ENCODE data around the gene DLG1. TPM values are rescaled to one million over a fixed set of nuclear protein-coding genes. Genes with fewer than 3 reads are reported as not detected.

DLG1 gene
- total RNA-seq, 2 experiments from 2014 or later, result 72.2 to 81.6 TPM

- Mint-ChIP-seq H3K4me1 (peaks cover 15% of the 10 kb centered on the region), H3K27me3 (peaks cover 6% of the 10 kb centered on the region), H3K4me3 (no peak overlapping the region), H3K36me3 (ENCODE audit: low read depth) (no peaks in the 10 kb centered on the region), H3K27ac (no peak overlapping the region), H3K9me3 (no peaks in the 10 kb centered on the region)
- ChIA-PET POLR2A (no interaction called here), CTCF (interaction anchor here (0.6 to 4.0 kb wide), 5 partner anchors 8 to 165 kb away, joined by 3 to 26 read pairs (median 3); partner anchors contain the start of gene MELTF)
- no peak for DNase-seq
Observed at GRCh38 chr3:197021729-197022404, 276.5 kb downstream of the DLG1 start.

- POLR2A ChIA-PET, result no interaction called here
- Mint-ChIP-seq H3K4me3 (no peak overlapping the region), H3K36me3 (ENCODE audit: low read depth) (no peaks in the 10 kb centered on the region), H3K27ac (no peak overlapping the region), H3K27me3 (peaks cover 6% of the 10 kb centered on the region), H3K9me3 (no peaks in the 10 kb centered on the region), H3K4me1 (peaks cover 15% of the 10 kb centered on the region)
- no peak for DNase-seq
- CTCF ChIA-PET, result interaction anchor here (0.6 to 4.0 kb wide), 4 partner anchors 9 to 165 kb away, joined by 3 to 26 read pairs (median 4); partner anchors contain the start of gene MELTF
Observed at GRCh38 chr3:197021231-197021630, 277.2 kb downstream of the DLG1 start.

DNA sequence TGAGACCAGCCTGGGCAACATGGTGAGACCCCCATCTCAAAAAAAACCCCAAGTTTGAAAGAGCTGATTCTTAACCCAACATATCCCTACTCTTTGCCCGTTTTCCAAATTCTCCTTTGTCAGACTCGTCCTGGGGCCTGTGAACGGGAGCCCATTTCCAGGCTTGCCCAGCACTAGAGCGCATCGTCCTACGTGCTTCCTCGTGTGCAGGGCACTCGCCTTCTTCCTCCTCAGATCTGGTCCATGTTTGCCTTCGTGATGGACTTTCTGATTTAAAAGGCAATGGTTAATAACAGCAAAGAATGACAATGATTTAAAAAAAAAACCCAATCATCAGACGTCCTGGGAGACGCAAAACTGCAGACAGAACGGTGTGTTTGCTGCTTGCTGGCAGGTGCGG is 278.9 kb downstream of the DLG1 start:
- no peak overlapping the region for H3K27ac Mint-ChIP-seq
- peaks cover 6% of the 10 kb centered on the region for H3K27me3 Mint-ChIP-seq
- no peak for DNase-seq
- H3K4me3 Mint-ChIP-seq, result no peak overlapping the region
- no peaks in the 10 kb centered on the region for H3K36me3 Mint-ChIP-seq (ENCODE audit: low read depth)
- CTCF ChIA-PET, result interaction anchor here (1.4 to 4.0 kb wide), 2 partner anchors 10 to 77 kb away, joined by 3 to 26 read pairs; partner anchors contain the start of genes MELTF and NCBP2
- POLR2A ChIA-PET, result no interaction called here
- H3K4me1 Mint-ChIP-seq, result peaks cover 15% of the 10 kb centered on the region
- no peaks in the 10 kb centered on the region for H3K9me3 Mint-ChIP-seq

DNA sequence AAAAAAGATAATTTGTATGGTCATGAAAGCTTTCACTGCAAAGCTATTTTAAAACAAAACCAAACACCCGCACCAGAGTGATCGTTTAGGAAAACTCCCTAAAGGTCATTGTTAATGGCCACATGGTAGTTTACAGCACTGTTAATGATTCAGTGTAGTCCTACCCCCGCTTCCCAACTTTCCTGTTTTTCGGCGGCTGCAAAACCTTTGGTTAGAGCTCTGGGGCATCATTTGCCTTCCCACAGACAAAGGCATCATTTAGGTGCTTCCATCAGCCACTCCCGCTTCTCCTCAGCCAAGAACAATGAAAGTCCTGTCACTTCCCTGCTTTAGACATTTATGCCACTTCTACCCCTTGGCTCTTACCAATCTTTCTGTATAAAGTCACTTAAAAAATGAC is 279.4 kb downstream of the DLG1 start:
- ChIA-PET POLR2A (no interaction called here), CTCF (interaction anchor here (1.4 to 4.0 kb wide), 2 partner anchors 11 to 77 kb away, joined by 3 to 26 read pairs; partner anchors contain the start of genes MELTF and NCBP2)
- Mint-ChIP-seq H3K9me3 (no peaks in the 10 kb centered on the region), H3K36me3 (ENCODE audit: low read depth) (no peaks in the 10 kb centered on the region), H3K4me3 (no peak overlapping the region), H3K27me3 (peaks cover 6% of the 10 kb centered on the region), H3K27ac (no peak overlapping the region), H3K4me1 (peaks cover 15% of the 10 kb centered on the region)
- no peak for DNase-seq

DNA sequence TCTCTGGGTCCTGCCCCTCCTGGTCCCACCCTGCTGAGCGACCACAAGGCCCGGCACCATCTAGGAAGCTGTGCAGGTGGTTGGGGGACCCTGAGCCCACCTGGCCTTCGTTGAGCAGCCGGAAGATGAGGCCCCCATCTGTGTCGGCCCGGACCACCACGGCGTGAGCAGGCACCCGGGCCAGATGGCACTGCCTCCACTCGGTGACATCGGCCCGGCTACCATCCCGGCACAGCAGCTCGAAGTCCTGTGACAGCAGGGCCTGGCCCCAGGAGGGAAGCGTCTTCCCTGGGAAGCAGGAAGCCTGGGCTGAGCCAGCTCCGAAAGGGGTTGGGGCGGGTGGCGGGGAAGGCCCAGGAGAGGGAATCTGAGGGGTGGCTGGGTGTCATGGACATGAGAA is 281.4 kb downstream of the DLG1 start:
- Mint-ChIP-seq H3K4me3 (no peak overlapping the region), H3K9me3 (no peaks in the 10 kb centered on the region), H3K36me3 (ENCODE audit: low read depth) (no peaks in the 10 kb centered on the region), H3K4me1 (no peaks in the 10 kb centered on the region), H3K27ac (no peak overlapping the region), H3K27me3 (peaks cover 3% of the 10 kb centered on the region)
- CTCF ChIA-PET, result interaction anchor here (1.1 to 1.4 kb wide), 3 partner anchors 12 to 28 kb away, joined by 3 to 5 read pairs (median 3); no protein-coding TSS in a partner anchor
- DNase-seq, result no peak
- POLR2A ChIA-PET, result interaction anchor here (0.6 kb wide), 1 partner anchor 879 kb away, joined by 10 read pairs; no protein-coding TSS in a partner anchor

DNA sequence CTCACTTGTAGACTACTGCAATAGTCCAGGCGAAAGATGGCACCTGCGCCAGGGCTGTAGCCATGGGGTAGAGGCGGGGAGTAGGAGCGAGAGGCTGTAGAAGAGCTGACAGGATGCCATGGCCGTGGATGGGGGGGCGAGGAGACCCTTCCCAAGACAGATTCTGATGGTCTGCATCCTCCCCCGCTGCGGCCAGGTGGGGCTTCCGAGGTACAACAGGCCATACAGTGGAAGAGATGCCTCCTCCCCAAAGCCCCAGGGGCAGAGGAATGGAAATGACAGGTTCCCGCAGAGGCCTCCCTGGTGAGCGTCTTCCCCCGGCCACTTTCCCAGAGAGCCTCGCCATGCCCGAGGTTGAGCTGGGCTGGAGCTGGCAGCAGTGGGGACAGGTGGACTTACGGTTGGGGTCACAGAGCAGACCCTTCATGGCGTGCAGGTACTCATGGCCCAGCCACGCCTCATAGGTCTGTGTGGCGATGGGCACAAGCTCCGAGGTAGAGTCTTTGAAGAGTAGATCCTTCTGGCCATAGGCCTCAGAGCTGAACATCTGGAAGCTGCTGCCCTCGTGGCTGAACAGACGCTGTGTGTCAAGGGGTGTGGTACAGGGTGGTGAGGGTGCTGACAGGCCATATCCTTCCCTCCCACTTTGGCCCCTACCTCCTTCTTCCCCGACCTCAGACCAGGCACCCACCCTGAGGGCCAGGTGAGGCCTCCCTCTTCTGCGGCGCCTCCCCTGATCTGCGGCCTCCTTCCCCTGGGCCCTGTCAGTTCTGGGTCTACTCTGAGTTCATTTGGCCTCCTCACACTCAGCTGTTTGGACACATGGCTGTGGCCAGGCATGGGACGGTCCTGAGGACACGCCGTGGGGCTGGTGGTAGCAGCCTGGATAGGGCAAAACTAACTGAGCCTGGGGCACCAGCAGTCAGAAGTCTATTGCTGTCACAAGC is 282.3 kb downstream of the DLG1 start:
- POLR2A ChIA-PET, result no interaction called here
- CTCF ChIA-PET, result interaction anchor here (0.9 to 1.6 kb wide), 5 partner anchors 11 to 18 kb away, joined by 3 to 10 read pairs (median 3); partner anchors contain the start of gene MELTF

DNA sequence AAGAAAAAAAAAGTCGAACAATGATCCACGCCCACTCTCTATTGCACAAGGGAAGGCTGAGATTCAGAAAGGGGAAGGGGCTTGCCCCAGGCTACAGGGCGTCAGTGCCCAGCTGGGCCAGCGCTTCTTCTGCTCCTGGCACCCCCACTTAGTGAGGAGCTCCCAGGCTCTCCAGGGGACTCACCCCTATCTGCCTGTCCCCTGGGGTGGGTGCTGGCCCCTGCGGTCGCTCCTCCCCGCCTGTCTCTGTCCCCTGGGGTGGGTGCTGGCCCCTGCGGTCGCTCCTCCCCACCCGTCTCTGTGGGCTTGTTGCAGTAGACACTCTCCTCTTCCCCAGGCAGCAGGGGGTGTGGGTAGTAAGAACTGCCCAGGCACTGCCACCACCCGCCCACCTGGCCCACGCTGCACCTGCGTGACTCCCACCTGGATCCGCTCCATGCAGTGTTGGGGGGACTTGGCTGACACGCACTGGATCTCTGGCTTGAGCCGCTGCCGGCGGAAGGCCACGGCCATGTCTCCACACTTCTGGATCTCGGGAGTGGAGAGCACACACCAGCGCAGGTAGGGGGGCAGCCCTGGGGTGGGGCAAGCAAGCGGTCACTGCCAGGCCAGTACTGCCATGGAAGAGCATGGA is 283.4 kb downstream of the DLG1 start:
- DNase-seq, result no peak
- H3K36me3 Mint-ChIP-seq (ENCODE audit: low read depth), result no peaks in the 10 kb centered on the region
- no peaks in the 10 kb centered on the region for H3K27me3 Mint-ChIP-seq
- CTCF ChIA-PET, result interaction anchor here (0.9 to 1.6 kb wide), 3 partner anchors 12 to 17 kb away, joined by 3 to 10 read pairs (median 3); partner anchors contain the start of gene MELTF
- H3K9me3 Mint-ChIP-seq, result no peaks in the 10 kb centered on the region
- no peaks in the 10 kb centered on the region for H3K4me1 Mint-ChIP-seq
- POLR2A ChIA-PET, result no interaction called here
- H3K4me3 Mint-ChIP-seq, result no peak overlapping the region
- no peak overlapping the region for H3K27ac Mint-ChIP-seq

More for the DNA sequence above, 282.3 kb downstream of the DLG1 start:
- no peaks in the 10 kb centered on the region for H3K27me3 Mint-ChIP-seq
- H3K27ac Mint-ChIP-seq, result peak overlapping the region; percentile 64
- H3K4me1 Mint-ChIP-seq, result no peaks in the 10 kb centered on the region
- no peaks in the 10 kb centered on the region for H3K36me3 Mint-ChIP-seq (ENCODE audit: low read depth)
- no peak for DNase-seq
- H3K9me3 Mint-ChIP-seq, result no peaks in the 10 kb centered on the region
- no peak overlapping the region for H3K4me3 Mint-ChIP-seq

GRCh38 chr3:197014024-197014423 is 284.4 kb downstream of the DLG1 start:
- POLR2A ChIA-PET, result no interaction called here
- CTCF ChIA-PET, result interaction anchor here (0.6 to 1.2 kb wide), 4 partner anchors 11 to 475 kb away, joined by 3 to 4 read pairs (median 3); partner anchors contain the start of gene MELTF
- DNase-seq, result no peak
- H3K36me3 Mint-ChIP-seq (ENCODE audit: low read depth), result no peaks in the 10 kb centered on the region
- H3K9me3 Mint-ChIP-seq, result no peaks in the 10 kb centered on the region
- no peaks in the 10 kb centered on the region for H3K4me1 Mint-ChIP-seq
- H3K27me3 Mint-ChIP-seq, result no peaks in the 10 kb centered on the region
- H3K4me3 Mint-ChIP-seq, result no peak overlapping the region
- H3K27ac Mint-ChIP-seq, result no peak overlapping the region

DNA sequence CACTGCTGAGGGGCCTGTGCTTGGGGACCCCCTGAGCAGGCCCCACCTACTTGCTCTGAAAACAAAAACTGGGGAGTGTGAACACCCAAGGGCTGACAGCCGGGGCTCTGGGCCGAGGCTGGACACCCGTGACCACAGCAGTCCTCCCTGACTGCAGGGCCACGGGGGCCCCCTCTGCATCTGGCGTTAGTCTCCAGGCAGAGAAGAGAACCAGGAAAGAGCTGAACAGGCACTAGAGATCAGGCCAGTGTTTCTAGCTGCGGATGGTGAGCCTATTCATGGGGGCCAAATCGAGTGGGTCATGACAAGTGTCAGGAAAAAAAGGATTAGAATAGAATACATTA is 285.9 kb downstream of the DLG1 start:
- H3K4me3 Mint-ChIP-seq, result no peak overlapping the region
- no peaks in the 10 kb centered on the region for H3K4me1 Mint-ChIP-seq
- no peaks in the 10 kb centered on the region for H3K9me3 Mint-ChIP-seq
- H3K27me3 Mint-ChIP-seq, result no peaks in the 10 kb centered on the region
- ChIA-PET CTCF (no interaction called here), POLR2A (interaction anchor here (0.6 kb wide), 1 partner anchor 10 kb away, joined by 3 read pairs; no protein-coding TSS in a partner anchor)
- H3K36me3 Mint-ChIP-seq (ENCODE audit: low read depth), result no peaks in the 10 kb centered on the region
- peak overlapping the region; percentile 25 for H3K27ac Mint-ChIP-seq
- no peak for DNase-seq

- Mint-ChIP-seq H3K27ac (peak overlapping the region; percentile 25), H3K9me3 (no peaks in the 10 kb centered on the region), H3K27me3 (no peaks in the 10 kb centered on the region), H3K4me1 (no peaks in the 10 kb centered on the region), H3K36me3 (ENCODE audit: low read depth) (no peaks in the 10 kb centered on the region), H3K4me3 (no peak overlapping the region)
- CTCF ChIA-PET, result interaction anchor here (1.2 kb wide), 1 partner anchor 18 kb away, joined by 4 read pairs; the partner anchor contains the start of gene MELTF
- DNase-seq, result no peak
- POLR2A ChIA-PET, result no interaction called here
Observed at GRCh38 chr3:197011780-197012539, 286.5 kb downstream of the DLG1 start.

DNA sequence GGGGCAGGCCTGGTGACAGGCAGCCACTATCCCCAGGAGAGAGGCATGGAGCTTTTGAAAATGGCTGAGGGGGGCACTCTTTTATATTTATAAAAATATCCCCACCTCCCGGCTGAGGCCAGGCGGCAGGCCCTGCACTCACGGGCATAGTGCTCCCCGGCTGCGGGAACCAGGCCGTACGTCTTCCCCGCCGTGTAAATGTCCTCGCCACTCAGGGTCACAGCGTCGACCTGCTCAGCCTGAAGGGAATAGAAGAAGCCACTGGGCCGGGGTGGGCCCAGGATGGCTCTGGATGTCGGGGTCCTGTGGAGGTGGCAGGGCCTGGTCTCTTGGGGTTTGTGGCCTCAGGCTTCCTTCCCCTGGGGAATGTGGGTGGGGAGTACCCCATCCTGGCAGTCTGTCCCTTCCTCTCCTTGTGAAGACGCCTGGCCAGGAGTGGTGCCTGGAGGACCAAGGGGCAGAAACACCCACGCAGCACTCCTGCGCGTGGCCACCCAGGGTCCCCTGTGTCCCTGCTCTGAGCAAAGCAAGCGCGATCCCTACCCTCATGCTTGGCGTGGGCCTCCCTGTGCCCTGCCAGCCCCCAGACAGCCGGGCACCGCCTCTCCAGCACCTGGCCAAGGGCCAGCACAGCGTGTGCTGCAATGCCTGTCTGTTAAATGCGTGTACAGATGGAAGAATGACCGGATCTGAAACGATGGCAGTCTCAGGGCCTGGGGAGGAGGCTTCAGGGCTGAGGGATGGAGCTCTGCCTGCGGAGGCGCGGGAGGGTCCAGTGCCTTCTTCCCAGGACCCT is 287.7 kb downstream of the DLG1 start:
- Mint-ChIP-seq H3K27me3 (no peaks in the 10 kb centered on the region), H3K4me3 (no peak overlapping the region), H3K4me1 (no peaks in the 10 kb centered on the region), H3K9me3 (no peaks in the 10 kb centered on the region), H3K27ac (no peak overlapping the region), H3K36me3 (ENCODE audit: low read depth) (no peaks in the 10 kb centered on the region)
- ChIA-PET CTCF (interaction anchor here (0.5 to 2.0 kb wide), 4 partner anchors 18 to 287 kb away, joined by 3 to 4 read pairs (median 4); partner anchors contain the start of gene MELTF), POLR2A (no interaction called here)
- no peak for DNase-seq

All from activated CD4-positive, alpha-beta T cell treated with anti-CD3 and anti-CD28 coated beads, Interleukin-2, amount 10 ng/mL, durations not matched to agents 7 days and 5 days (primary cell).